Stimulated activated CD8-positive, alpha-beta memory T cell treated with anti-CD3 and anti-CD28 coated beads, Interleukin-15, amount 100 ng/mL, for 1 hour (primary cell): ENCODE measurements around the gene CHKA.
A peak's percentile ranks its signal among the peaks of the same experiment; 100 is the strongest.

Experiments used
- DNase-seq: peaks from one replicate; pipeline ENCODE4 v3.0.0-alpha.2; 2020; ENCODE audit warnings: low read depth

The CHKA gene

DNA sequence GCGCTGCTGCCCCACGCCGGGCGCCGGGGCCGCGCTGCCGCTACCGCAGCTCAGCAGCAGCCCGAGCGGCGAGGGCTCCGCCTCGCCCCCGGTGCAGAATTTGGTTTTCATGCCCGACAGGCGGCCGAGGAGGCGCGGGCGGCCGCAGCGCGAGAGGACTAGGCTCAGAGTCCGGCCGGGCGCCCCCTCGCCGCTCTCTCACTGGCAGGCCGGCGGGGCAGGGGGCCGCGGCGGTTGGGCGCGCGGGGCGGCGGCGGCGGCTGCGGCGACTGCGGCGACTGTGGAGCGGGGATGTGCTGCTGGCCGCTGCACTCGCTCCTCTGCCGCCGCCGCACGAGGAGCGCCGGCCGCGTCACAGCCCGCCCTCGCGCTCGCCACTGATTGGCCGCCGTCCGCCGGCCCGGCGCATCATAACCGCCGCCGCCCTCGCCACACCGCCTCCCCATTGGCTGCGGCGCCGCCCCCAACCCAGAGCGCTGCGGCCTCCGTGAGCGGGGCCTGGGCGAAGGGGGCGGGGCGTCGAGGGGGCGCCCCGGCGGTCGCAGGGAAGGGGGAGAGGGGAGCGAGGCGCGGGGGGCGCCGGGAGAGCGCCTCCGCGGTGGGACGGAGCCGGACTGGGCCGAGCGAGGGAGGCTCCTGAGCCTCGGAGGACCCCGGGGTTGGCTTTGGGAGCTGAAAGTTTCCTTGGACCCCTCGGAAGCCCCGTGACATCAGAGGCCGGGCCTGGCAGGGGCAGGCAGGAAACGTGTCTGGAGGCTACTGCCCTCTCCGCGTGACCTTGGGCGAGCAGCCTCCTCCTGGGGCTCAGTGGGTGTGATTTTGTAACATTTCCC is at the start of gene CHKA:
Gene CHKA (minus strand): TSS at position 322 of the 833 bp plus-strand sequence. CDS start 211 bp downstream, at position 111.
- peak; percentile 62 for DNase-seq

DNA sequence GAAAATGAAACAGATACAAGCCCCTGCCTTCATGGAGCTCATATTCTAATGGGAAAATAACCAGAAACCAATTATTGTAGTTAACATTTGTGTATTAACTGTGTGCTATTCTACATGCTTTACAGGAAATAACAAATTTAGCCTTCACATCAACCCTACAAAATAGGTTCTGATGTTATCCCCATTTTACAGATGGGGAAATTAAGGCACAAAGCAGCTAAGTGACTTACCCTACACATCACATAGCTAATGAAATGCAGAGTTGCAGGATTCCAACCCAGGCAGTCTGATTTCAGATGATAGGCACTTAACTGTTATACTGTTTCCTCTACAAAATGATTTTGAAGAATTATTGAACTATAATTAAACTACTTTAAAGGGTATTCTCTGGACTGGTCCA is 48.3 kb upstream of the CHKA start:
- DNase-seq, result no peak

DNA sequence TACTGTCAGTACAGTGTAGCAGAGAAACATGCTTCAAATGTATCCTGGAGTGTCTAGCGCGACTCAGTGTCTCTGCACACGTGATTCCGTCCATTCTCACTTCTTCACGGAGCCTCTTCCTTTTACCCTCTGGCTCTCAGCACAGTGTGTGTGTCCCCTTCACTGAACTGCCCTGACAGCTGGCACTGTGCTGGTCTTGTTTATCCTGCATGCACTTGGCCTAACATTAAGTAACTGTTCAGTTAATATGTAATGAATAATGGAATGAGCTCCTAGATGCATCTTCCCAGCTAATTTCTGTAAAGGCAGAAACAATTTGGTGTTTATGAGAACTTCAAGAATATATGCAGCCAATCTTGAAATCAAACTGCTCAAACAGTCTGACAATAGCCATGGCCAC is 47.5 kb upstream of the CHKA start:
- no peak for DNase-seq

DNA sequence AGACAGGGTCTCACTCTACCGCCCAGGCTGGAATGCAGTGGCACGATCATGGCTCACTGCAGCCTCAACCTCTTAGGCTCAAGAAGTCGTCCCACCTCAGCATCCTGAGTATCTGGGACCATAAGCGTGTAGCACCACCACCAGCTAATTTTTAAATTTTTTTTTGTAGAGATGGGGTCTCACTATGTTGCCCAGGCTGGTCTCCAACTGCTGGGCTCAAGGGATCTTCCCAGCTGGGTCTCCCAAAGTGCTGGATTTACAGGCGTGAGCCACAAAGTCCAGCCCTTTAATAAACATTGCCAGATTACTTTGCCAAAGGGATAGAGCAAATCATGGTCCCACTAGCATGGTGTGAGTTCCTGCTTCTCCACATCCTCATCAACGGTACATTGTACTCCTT is 46.3 kb upstream of the CHKA start:
- no peak for DNase-seq

DNA sequence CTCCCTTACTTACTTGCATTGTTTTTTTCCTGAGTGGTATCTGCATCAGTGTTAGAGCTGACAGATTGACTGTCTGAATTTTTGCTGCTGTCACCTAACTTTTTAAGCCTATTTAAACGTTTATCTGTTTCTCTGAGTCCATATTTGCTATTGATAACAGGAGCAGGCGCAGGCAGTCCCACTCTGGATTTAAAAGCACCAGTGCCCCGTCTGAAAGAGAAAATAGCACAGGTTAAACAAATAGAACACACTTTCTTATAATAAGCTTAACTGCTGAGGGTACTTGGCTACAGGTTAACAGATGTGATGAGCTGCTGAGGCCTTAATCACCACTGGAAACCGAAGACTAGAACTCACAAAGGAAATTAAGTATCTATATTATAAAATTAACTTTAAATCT is 45.8 kb upstream of the CHKA start:
- no peak for DNase-seq

DNA sequence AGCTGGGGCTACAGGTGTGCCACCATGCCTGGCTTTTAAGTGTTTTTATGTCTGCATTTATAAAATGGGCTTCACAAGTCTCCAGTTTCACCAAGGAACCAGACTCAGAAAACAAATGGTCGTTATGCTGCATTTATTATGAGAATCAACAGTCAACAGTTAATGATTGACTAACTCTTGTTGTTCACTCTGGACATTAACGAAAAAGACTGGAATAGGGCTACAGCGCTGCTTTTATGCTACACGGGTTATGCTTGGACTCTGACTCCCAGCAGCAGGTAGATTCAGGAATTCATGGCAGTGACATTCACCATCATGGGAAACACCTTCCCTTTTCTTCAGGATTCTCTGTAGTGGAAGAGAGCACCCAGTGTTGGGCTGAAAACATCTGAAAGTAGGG is 44.4 kb upstream of the CHKA start:
- DNase-seq, result no peak

DNA sequence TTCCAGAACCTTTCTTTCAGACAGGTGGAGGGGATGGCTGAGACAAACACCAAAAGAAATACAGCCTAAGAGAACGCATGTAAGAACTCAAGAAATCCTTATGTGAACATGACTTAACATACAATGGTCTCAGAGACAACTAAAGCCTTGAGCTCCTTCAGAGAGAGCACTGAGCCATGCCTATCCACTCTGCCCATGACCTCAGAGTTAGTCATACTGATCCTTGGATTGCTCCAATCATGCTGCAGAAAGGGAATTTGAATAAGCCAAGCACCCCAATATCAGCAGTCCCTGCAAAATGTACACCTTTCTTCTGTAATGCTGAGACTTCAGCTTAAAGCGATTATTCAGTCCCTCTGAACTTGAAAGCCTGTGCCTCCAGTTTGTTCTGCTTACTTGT is 43.2 kb upstream of the CHKA start:
- DNase-seq, result no peak

DNA sequence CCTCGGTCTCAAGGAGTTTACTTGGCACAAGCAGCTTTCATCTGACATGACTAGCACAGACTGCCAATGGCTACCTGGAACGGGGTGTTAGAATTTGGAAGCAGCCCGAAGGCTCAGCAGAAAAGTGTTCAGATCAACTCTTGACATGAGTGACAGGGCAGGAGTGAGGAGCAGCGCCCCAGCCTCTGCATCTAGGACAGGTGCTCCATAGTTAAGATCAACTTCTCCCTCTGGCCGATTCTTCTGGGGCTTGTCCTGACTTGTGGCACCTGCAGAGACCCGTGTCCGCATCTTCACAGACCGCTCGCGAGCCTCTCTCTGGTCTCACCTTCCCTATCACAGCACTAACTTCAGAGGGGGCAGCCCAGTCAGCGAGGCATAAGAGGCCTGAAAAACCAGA is 42.5 kb upstream of the CHKA start:
- DNase-seq, result no peak

DNA sequence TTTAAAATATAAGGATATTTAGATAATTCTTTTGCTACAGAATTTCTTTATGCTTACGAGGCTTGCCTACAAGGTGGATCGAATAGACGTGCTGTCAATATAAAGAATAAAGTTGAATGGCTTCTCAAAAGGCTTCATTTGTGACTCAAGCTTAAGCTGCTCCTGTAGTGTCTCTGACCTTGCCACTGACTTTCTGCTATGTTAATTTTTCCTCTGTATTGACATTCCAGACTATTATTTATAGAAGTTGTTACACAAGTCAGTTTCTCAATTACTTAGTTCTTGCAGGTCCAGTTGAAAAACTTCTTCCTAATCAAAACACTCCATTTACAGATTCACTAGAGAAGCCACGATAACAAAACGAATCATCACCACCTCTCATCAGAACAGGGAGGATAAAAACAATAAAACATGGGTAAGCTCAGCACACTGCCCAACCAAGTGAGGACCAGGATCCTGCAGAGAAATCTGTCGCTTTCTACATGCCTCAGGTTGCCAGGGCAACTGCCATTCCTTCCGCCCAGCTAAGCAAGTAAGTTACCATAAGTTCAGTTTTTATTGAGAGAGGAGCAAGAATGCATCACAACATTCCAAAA is 39.0 kb upstream of the CHKA start:
- no peak for DNase-seq

DNA sequence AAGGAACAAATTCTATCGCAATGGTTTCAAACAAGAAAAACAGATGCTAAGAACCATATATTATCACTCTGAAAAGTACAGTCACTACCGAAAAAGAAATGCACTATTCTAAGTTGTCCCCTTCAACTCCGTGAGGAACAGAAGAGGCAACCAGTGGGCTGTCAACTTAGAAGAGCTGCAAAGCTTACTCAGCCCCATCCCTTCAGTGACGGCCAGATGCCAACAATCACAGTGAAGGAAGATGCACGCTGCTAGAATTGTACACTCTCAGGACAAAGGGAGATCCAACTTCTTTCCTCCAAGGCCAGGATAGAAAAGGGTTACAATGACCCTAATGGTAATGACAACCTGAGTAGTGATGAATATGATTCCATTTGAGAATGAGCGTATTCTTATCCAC is 38.5 kb upstream of the CHKA start:
- DNase-seq, result no peak

DNA sequence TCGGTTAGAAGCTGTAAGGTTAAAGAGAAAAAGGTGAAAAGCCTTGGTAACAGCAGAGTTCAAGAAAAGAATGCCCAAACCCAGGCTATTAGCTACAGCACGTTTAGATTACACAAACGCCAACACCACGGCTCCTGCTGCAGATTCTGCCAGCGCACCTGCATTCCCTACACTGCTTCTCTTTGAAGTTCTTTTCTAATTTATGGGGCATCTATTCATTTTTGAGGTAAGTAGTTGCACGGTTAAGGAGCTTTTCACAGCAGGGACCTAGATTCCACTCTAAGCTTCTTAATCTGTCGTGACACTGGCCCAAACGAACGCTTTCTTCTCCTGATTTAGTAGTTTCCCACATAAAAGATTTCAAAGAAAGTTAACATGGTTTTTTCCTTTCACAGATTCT is 38.0 kb upstream of the CHKA start:
- no peak for DNase-seq

DNA sequence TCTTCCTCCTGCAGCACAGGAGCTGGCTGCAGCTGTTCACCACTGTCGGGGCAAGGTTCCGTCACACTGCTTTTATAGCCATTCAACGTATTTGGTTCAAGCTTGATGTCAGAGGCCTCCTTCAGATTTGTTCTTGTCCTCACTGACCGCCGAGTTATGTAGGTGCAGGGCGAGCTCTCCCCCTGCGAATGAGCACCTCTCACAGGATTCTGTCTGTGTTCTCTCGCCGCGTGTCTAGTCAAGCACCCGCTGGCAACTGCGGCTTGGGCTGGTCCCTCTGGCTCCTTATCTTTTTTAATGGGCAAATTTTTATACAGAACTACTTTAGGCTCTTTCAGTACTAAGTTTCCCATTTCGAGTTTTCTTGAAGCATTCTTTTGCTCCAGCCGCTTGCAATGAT is 37.4 kb upstream of the CHKA start:
- DNase-seq, result no peak

DNA sequence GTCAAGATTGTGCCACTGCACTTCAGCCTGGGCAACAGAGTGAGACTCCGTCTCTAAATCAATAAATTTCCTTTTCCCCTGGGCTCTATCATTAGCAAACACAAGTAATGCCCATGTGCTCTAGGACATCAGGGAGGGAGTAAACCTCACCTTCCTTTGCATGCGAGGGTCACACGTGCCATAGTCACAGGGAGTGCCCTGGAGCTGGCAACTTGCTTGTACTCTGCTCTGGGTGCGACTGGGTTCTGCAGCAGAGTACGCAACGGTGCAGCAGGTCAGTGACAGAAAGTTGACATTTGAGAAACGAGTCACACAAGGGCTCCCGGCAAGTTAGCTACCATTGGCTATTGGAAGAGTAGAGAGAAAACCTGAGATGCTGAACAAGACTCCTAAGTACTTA is 32.6 kb upstream of the CHKA start:
- DNase-seq, result no peak

DNA sequence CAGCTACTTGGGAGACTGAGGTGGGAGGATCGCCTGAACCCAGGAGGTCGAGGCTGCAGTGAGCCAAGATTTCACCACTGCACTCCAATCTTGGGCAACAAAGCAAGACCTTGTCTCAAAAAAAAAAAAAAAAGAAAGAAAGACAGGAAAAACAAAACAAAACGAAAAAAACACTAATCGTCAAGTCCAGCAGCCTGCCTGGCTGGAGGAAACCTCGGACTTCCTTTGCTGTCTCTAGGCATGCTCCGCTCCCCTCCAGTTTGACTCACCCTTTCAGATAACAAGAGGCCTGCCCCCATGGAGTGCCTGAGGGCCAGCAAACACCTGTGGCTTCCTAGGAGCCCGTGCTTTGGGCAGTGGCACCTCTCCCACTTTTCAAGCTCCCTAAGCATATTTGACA is 28.8 kb upstream of the CHKA start:
- DNase-seq, result no peak

DNA sequence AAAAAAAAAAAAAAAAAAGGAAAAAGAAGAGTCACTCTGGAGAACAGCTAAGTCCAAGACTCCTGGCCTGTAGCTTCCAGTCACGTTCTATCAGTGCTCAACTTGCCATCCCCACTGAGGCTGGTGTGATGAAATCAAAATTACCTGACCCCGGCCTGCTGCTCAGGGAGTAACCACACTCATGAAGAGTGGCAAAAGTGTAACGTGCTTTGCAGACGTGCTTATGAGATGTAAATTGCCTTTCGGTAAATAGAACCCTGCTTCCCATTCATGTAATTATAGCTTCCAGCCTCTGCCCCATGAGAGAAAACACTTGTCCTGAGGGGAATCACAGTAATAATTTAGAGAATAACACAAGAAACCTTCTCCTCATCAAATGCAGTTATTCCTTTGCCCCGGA is 28.2 kb upstream of the CHKA start:
- no peak for DNase-seq

DNA sequence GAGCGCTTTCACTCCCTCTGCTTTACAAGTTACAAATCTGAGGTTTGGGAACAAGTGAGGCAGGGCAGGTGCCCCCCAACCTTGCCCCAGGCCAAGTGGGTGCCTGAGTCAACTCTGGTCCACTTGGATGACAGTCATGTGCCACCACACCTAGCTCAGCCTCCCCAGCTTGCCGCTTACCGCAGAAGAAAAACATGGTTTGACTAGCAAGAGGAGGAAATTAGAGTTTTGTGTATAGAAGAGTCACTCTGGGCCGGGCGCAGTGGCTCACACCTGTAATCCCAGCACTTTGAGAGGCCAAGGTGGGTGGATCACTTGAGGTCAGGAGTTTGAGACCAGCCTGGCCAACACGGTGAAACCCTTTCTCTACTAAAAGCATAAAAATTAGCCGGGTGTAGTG is 27.7 kb upstream of the CHKA start:
- no peak for DNase-seq

DNA sequence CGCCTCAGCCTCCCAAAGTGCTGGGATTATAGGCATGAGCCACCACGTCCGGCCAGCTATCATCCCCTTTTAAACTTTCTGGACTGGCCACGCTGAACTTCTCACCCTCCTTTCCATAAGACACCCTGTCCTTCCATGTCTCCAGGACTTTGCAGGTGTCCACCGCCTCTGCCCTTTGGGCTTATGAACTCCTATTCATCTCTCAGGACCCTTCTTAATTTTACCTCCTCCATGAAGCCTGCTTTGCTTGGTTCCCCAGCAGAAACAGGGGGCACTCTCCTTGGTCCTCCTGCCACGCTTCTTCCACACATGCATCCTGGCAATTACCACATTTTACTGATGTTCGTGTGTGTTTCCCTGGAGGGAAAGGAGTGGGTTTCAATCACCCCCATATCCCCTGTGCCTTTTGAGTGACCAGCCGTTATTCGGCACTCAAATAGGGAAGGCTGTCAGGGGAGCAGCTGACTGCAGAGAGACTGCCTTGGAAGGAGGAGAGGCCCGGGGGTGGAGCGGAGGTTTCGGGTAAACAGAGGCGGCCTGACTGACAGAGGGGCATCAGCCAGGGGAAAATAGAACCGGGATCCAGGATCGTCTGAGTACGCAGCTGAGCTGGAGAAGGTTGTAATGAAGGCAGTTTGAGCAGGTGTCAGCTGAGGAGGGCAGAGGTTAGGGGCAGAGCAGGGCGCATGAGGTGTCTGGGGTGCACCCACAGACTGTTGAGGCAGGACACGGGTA is 27.1 kb upstream of the CHKA start:
- DNase-seq, result no peak

DNA sequence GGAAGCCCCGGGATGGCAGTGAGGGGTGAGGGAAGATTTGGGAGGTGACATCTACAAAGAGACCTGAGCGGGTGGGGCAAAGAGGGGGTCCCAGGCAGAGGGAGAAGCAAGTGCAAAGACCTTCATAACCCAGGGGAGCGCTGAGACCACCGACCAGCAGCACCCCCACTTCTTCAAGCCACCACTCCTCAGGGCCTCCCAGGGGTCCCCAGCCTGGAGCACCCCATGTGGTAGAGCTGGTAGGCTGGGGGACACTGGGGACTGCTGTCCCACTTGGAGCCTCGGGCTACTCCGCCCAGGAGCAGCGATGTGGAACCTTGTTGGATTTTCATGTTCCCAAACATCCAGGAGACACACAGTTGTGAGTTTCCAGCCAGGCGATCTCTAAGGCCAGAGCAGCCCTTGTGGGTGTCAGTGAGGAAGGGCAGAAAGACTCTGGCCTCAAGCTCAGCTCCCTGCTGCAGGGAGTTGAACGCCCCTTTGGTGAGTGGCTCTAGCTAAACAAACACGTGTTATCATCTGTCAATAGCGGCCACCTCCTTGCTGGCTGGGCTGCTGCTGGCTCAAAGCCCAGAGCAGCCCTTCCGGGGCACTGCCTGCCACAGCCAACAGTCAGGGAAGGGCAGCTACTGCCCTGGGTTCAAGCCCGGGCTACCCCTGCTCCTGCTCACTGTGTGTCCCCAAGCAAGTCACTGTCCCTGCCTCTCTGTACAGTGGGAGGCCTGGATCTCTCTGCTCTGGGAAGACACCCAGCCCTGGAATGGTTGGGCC is 25.7 kb upstream of the CHKA start:
- DNase-seq, result no peak

DNA sequence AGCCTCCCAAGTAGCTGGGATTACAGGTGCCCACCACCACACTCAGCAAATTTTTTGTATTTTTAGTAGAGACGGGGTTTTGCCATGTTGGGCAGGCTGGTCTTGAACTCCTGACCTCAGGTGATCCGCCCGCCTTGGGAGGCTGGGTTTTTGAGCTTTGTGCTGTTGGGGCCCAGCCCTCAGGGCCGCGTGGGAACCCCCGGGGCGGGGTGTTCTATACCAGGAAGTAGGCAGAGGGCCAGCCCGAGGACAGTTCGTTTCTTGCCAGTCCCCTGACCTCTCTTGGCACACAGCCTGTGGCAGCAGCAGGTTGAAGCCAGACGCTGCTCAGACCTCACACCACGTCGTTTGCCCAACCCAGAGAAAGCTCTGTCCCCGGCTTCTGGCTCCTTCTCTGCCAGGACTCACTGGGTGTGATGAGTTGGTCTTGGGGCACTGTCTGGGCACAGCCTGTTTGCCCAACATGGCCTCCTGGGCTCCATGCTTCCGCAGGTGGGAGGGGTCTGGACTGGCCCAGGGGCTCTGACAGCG is 24.9 kb upstream of the CHKA start:
- no peak for DNase-seq

DNA sequence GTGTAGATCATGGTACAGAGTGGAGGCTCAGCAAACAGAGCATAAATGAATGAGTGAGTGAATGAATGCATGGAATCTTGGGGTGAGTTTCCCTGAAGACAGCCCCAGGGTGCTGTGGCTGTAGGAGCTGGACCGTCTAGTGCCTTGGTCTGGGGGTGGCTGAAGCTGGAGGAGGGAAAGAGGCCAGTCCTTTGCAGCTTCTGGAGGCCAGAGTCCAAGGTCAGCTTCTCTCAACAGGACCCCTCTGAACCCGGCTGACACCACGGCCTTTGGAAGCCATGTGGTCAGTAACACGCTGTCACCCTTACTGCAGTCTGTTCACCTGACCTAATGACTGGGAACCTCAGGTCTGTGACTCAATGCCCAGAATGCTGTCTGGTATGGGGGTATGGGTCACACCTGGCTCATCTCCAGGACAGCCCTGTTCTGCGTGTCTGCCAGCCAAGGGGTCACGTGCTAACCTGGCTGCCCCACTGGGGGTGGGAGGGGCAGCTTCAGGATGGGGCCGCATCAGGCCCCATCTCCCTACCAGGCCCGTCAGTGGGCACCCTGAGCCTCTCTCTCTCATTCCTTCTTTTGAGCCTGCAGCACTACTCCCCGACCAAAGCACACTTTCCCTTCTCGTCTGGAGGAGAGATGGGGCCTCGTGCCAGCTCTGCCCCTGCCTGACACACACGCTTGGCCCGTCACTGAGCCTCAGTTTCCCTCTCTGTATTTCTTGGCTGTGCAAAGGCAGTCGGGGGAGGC is 24.1 kb upstream of the CHKA start:
- DNase-seq, result no peak

DNA sequence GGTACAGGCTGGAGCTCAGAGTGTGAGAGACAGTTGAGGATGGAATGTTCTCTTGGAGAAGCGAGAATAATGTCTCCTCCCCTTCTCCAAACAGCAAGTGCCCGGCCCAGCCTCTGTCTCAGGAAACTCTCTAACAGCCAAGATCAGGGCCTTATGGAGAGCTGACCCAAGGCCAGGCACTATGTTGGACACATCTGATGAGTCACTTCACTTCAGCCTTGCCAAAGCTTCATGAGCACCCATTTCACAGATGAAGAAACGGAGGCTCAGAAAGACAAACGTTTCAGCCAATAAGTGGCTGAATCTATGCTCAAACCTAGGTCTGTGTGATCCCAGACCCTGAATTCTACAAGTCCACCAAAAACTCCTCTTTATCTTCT is 22.1 kb upstream of the CHKA start:
- no peak for DNase-seq
